Measurements from ENCODE around the gene CCDC34. TPM values are rescaled to one million over a fixed set of nuclear protein-coding genes. Genes with fewer than 3 reads are reported as not detected.

Gene CCDC34
- total RNA-seq, 2 donors from 2014 or later, result 1.1 to 1.8 TPM

GRCh38 chr11:27388001-27388400 is 25.0 kb upstream of the CCDC34 start:
- Mint-ChIP-seq H3K27ac (no peak overlapping the region), H3K4me1 (peaks cover 4% of the 10 kb centered on the region), H3K36me3 (ENCODE audit: low read depth) (no peaks in the 10 kb centered on the region), H3K4me3 (no peak overlapping the region), H3K27me3 (no peaks in the 10 kb centered on the region)
- no peak for DNase-seq
- H3K9me3 ChIP-seq (ENCODE audit: control insufficient read depth, low read length, poor library complexity, severe bottlenecking), result no peaks in the 10 kb centered on the region
- no peak for ATAC-seq

GRCh38 chr11:27387362-27387761 is 24.3 kb upstream of the CCDC34 start:
- no peak overlapping the region for H3K27ac Mint-ChIP-seq
- ATAC-seq (no peak), DNase-seq (no peak)
- no peak overlapping the region for H3K4me3 Mint-ChIP-seq
- no peaks in the 10 kb centered on the region for H3K27me3 Mint-ChIP-seq
- peaks cover 4% of the 10 kb centered on the region for H3K4me1 Mint-ChIP-seq
- H3K9me3 ChIP-seq (ENCODE audit: control insufficient read depth, low read length, poor library complexity, severe bottlenecking), result no peaks in the 10 kb centered on the region
- no peaks in the 10 kb centered on the region for H3K36me3 Mint-ChIP-seq (ENCODE audit: low read depth)

GRCh38 chr11:27386181-27386845 is 23.3 kb upstream of the CCDC34 start:
- no peaks in the 10 kb centered on the region for H3K27me3 Mint-ChIP-seq
- no peak overlapping the region for H3K27ac Mint-ChIP-seq
- no peak overlapping the region for H3K4me3 Mint-ChIP-seq
- H3K9me3 ChIP-seq (ENCODE audit: control insufficient read depth, low read length, poor library complexity, severe bottlenecking), result no peaks in the 10 kb centered on the region
- peaks cover 4% of the 10 kb centered on the region for H3K4me1 Mint-ChIP-seq
- DNase-seq (no peak), ATAC-seq (no peak)
- H3K36me3 Mint-ChIP-seq (ENCODE audit: low read depth), result no peaks in the 10 kb centered on the region

DNA sequence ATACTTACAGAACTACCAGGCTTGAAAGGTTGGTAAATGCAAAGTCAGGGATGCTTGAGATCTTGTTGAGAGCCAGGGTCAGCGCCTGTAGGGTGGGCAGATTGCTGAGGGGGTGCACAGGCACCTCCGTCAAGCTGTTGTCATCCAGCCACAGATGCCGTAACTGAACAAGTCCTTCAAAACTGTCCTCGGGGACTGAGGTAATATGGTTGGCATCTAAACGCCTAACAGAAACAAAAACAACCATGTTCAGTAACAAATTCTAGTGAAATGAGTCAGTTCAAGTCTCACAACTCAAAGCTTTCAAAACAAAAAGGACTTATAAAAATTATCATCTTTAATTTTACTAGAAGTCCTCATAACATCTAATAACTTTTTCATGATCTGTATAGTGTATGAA is 22.2 kb upstream of the CCDC34 start:
- Mint-ChIP-seq H3K36me3 (ENCODE audit: low read depth) (no peaks in the 10 kb centered on the region), H3K27ac (no peak overlapping the region)
- no peak for ATAC-seq

GRCh38 chr11:27384227-27384626 is 21.2 kb upstream of the CCDC34 start:
- peaks cover 4% of the 10 kb centered on the region for H3K36me3 Mint-ChIP-seq (ENCODE audit: low read depth)
- no peak overlapping the region for H3K4me3 Mint-ChIP-seq
- no peak overlapping the region for H3K27ac Mint-ChIP-seq
- no peaks in the 10 kb centered on the region for H3K9me3 ChIP-seq (ENCODE audit: control insufficient read depth, low read length, poor library complexity, severe bottlenecking)
- peaks cover 9% of the 10 kb centered on the region for H3K27me3 Mint-ChIP-seq
- DNase-seq (no peak), ATAC-seq (no peak)
- peaks cover 4% of the 10 kb centered on the region for H3K4me1 Mint-ChIP-seq

More for the DNA sequence above, 22.2 kb upstream of the CCDC34 start:
- H3K27me3 Mint-ChIP-seq, result no peaks in the 10 kb centered on the region
- no peak overlapping the region for H3K4me3 Mint-ChIP-seq
- H3K9me3 ChIP-seq (ENCODE audit: control insufficient read depth, low read length, poor library complexity, severe bottlenecking), result no peaks in the 10 kb centered on the region
- peaks cover 4% of the 10 kb centered on the region for H3K4me1 Mint-ChIP-seq
- no peak for DNase-seq

DNA sequence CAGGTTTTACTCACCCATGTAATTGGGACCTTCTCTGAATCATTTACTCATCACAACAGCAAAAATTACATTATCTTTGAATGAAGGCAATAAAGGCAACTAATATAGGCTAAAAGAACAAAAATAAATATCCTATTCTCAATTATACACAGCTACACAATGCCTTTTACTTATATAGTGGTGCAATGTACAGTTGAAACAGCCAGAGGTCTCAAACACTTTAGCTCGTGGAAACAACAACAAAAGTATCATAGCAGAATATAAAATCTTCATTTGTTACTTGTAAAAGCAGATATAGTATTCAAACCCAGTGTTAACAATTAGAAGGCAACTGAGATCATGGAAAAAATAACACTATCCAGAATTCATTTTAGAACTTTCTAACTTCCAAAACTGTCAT is 20.6 kb upstream of the CCDC34 start:
- peaks cover 4% of the 10 kb centered on the region for H3K36me3 Mint-ChIP-seq (ENCODE audit: low read depth)
- H3K27ac Mint-ChIP-seq, result no peak overlapping the region
- H3K4me3 Mint-ChIP-seq, result no peak overlapping the region
- peaks cover 2% of the 10 kb centered on the region for H3K4me1 Mint-ChIP-seq
- peaks cover 11% of the 10 kb centered on the region for H3K27me3 Mint-ChIP-seq
- H3K9me3 ChIP-seq (ENCODE audit: control insufficient read depth, low read length, poor library complexity, severe bottlenecking), result no peaks in the 10 kb centered on the region
- DNase-seq, result no peak
- ATAC-seq, result no peak

GRCh38 chr11:27381238-27381666 is 18.2 kb upstream of the CCDC34 start:
- ATAC-seq, result no peak

GRCh38 chr11:27380771-27381170 is 17.8 kb upstream of the CCDC34 start:
- Mint-ChIP-seq H3K36me3 (ENCODE audit: low read depth) (peaks cover 4% of the 10 kb centered on the region), H3K4me1 (peaks cover 2% of the 10 kb centered on the region), H3K27me3 (peaks cover 17% of the 10 kb centered on the region), H3K27ac (no peak overlapping the region), H3K4me3 (no peak overlapping the region)
- H3K9me3 ChIP-seq (ENCODE audit: control insufficient read depth, low read length, poor library complexity, severe bottlenecking), result no peaks in the 10 kb centered on the region
- DNase-seq (no peak), ATAC-seq (no peak)

More at GRCh38 chr11:27381238-27381666, 18.2 kb upstream of the CCDC34 start:
- H3K9me3 ChIP-seq (ENCODE audit: control insufficient read depth, low read length, poor library complexity, severe bottlenecking), result no peaks in the 10 kb centered on the region
- no peak for DNase-seq
- Mint-ChIP-seq H3K4me3 (no peak overlapping the region), H3K27me3 (peaks cover 17% of the 10 kb centered on the region), H3K4me1 (peaks cover 2% of the 10 kb centered on the region), H3K27ac (no peak overlapping the region), H3K36me3 (ENCODE audit: low read depth) (peaks cover 4% of the 10 kb centered on the region)

- Mint-ChIP-seq H3K27ac (no peak overlapping the region), H3K4me1 (peaks cover 2% of the 10 kb centered on the region), H3K4me3 (no peak overlapping the region), H3K27me3 (peaks cover 17% of the 10 kb centered on the region), H3K36me3 (ENCODE audit: low read depth) (peaks cover 4% of the 10 kb centered on the region)
- DNase-seq (no peak), ATAC-seq (no peak)
- no peaks in the 10 kb centered on the region for H3K9me3 ChIP-seq (ENCODE audit: control insufficient read depth, low read length, poor library complexity, severe bottlenecking)
Observed at GRCh38 chr11:27379449-27379848, 16.4 kb upstream of the CCDC34 start.

DNA sequence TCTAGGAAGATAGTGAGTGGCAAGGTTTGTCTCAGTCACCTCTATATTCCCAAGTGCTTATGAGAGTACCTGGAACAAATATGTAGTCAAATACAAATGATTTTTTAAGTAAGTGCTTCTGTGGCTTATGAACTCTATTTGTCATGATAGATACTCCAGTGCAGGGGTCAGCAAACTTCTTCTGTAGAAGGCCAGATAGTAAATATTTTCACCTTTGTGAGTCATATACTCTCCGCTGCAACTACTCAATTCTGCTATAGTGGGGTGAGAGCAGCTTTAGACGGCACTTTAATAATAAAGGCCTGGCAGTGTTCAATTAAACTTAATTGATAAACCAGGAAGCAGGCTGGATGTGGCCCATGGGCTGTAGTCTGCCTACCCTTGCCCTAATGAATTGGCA is 12.4 kb upstream of the CCDC34 start:
- H3K27me3 Mint-ChIP-seq, result peaks cover 17% of the 10 kb centered on the region
- ATAC-seq (no peak), DNase-seq (no peak)
- H3K36me3 Mint-ChIP-seq (ENCODE audit: low read depth), result peaks cover 4% of the 10 kb centered on the region
- H3K27ac Mint-ChIP-seq, result no peak overlapping the region
- H3K4me3 Mint-ChIP-seq, result no peak overlapping the region
- no peaks in the 10 kb centered on the region for H3K4me1 Mint-ChIP-seq
- no peaks in the 10 kb centered on the region for H3K9me3 ChIP-seq (ENCODE audit: control insufficient read depth, low read length, poor library complexity, severe bottlenecking)

DNA sequence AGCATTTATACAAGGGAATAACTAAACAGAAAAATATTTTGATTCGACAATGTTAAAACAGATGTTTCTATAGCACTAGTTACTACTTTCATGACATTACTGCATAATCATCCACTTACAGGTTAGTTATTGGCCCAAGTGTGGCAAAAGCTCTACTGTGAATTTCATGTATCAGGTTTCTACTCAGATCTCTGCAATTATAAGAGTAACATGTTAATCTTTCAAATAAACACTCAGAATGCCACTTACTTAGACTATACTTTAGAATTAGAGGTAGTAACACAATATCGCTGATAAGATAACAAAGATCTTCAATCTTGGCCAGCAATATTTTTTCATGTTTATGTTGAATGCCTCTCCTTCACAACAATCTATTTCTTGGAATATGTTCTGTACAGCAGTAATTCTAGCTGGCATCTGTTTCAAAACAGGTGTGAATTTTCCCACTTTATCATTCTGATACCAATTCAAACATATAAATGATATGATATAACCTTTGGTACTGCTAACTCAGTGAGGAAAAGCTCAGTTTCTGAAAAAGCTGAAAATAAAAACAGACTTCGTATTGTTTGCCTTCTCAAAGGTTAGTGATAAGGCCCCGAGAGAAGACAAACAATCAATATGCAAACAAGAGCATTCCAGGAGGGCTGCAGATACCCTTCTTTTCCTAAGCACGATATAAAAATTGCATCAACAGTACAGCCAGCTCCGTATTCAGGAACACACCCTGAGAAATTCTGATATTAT is 11.0 kb upstream of the CCDC34 start:
- no peaks in the 10 kb centered on the region for H3K36me3 Mint-ChIP-seq (ENCODE audit: low read depth)
- no peaks in the 10 kb centered on the region for H3K4me1 Mint-ChIP-seq
- ATAC-seq, result no peak
- DNase-seq, result no peak
- no peak overlapping the region for H3K4me3 Mint-ChIP-seq
- H3K27ac Mint-ChIP-seq, result no peak overlapping the region
- no peaks in the 10 kb centered on the region for H3K9me3 ChIP-seq (ENCODE audit: control insufficient read depth, low read length, poor library complexity, severe bottlenecking)
- H3K27me3 Mint-ChIP-seq, result peaks cover 6% of the 10 kb centered on the region

GRCh38 chr11:27373392-27373791 is 10.4 kb upstream of the CCDC34 start:
- no peaks in the 10 kb centered on the region for H3K9me3 ChIP-seq (ENCODE audit: control insufficient read depth, low read length, poor library complexity, severe bottlenecking)
- Mint-ChIP-seq H3K27ac (no peak overlapping the region), H3K4me3 (no peak overlapping the region), H3K4me1 (no peaks in the 10 kb centered on the region), H3K36me3 (ENCODE audit: low read depth) (no peaks in the 10 kb centered on the region), H3K27me3 (peaks cover 5% of the 10 kb centered on the region)
- no peak for DNase-seq
- ATAC-seq, result no peak

DNA sequence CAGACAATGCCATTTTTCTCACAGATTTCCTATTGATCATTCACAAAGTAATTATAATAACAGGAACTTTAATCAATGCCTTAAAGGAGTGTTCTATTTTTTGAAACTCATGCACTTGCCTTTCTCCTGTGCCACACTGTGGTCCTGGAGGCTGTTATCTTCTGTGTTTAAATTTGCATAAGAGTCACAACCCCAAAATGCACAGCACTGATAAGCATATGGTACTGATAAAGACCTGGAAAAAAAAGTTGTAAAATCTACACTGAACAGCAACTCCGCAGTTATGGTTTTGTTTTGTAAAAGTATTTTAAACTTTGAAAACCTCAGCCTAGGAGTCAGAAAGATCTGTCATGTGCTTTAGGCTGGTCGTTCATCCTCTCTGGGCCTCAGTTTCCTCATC is 9.1 kb upstream of the CCDC34 start:
- H3K9me3 ChIP-seq (ENCODE audit: control insufficient read depth, low read length, poor library complexity, severe bottlenecking), result no peaks in the 10 kb centered on the region
- Mint-ChIP-seq H3K36me3 (ENCODE audit: low read depth) (no peaks in the 10 kb centered on the region), H3K27me3 (peaks cover 5% of the 10 kb centered on the region), H3K4me1 (no peaks in the 10 kb centered on the region), H3K27ac (no peak overlapping the region), H3K4me3 (no peak overlapping the region)
- no peak for DNase-seq
- ATAC-seq, result no peak

GRCh38 chr11:27371489-27371888 is 8.5 kb upstream of the CCDC34 start:
- H3K4me3 Mint-ChIP-seq, result no peak overlapping the region
- DNase-seq (no peak), ATAC-seq (no peak)
- H3K9me3 ChIP-seq (ENCODE audit: control insufficient read depth, low read length, poor library complexity, severe bottlenecking), result no peaks in the 10 kb centered on the region
- no peaks in the 10 kb centered on the region for H3K4me1 Mint-ChIP-seq
- H3K36me3 Mint-ChIP-seq (ENCODE audit: low read depth), result no peaks in the 10 kb centered on the region
- peaks cover 5% of the 10 kb centered on the region for H3K27me3 Mint-ChIP-seq
- no peak overlapping the region for H3K27ac Mint-ChIP-seq

All from T-helper 17 cell (primary cell).